ENCODE data around the gene PRELP. TPM values are rescaled to one million over a fixed set of nuclear protein-coding genes. Genes with fewer than 3 reads are reported as not detected.
A peak's percentile ranks its signal among the peaks of the same experiment; 100 is the strongest.

PRELP gene
- total RNA-seq, 1 donor from 2014 or later, result 2.9 TPM

GRCh38 chr1:203523667-203524066 lies 48.1 kb downstream of the PRELP start:
- no peaks in the 10 kb centered on the region for H3K36me3 Mint-ChIP-seq (ENCODE audit: low read depth)
- no peak overlapping the region for H3K4me3 Mint-ChIP-seq
- no peaks in the 10 kb centered on the region for H3K27me3 Mint-ChIP-seq (ENCODE audit: low read depth)
- peaks cover 77% of the 10 kb centered on the region for H3K4me1 Mint-ChIP-seq
- TF ChIP-seq CTCF (conservative IDR thresholded peaks at IDR 0.05), result no peak
- no peaks in the 10 kb centered on the region for H3K9me3 Mint-ChIP-seq
- peak overlapping the region; percentile 19 for H3K27ac Mint-ChIP-seq (ENCODE audit: unreplicated experiment)
- no peak for DNase-seq (ENCODE audit: low read depth, low spot score)

GRCh38 chr1:203524152-203524551 lies 48.5 kb downstream of the PRELP start:
- peak overlapping the region; percentile 4 for H3K27ac Mint-ChIP-seq (ENCODE audit: unreplicated experiment)
- no peaks in the 10 kb centered on the region for H3K27me3 Mint-ChIP-seq (ENCODE audit: low read depth)
- no peaks in the 10 kb centered on the region for H3K36me3 Mint-ChIP-seq (ENCODE audit: low read depth)
- TF ChIP-seq CTCF (conservative IDR thresholded peaks at IDR 0.05), result no peak
- H3K4me1 Mint-ChIP-seq, result peaks cover 72% of the 10 kb centered on the region
- peak overlapping the region; percentile 11 for H3K4me3 Mint-ChIP-seq
- no peak for DNase-seq (ENCODE audit: low read depth, low spot score)
- no peaks in the 10 kb centered on the region for H3K9me3 Mint-ChIP-seq

GRCh38 chr1:203524824-203525223 lies 49.2 kb downstream of the PRELP start:
- H3K27me3 Mint-ChIP-seq (ENCODE audit: low read depth), result no peaks in the 10 kb centered on the region
- H3K4me3 Mint-ChIP-seq, result no peak overlapping the region
- peaks cover 65% of the 10 kb centered on the region for H3K4me1 Mint-ChIP-seq
- H3K27ac Mint-ChIP-seq (ENCODE audit: unreplicated experiment), result peak overlapping the region; percentile 10
- H3K36me3 Mint-ChIP-seq (ENCODE audit: low read depth), result no peaks in the 10 kb centered on the region
- DNase-seq (ENCODE audit: low read depth, low spot score), result no peak
- H3K9me3 Mint-ChIP-seq, result no peaks in the 10 kb centered on the region
- TF ChIP-seq CTCF (conservative IDR thresholded peaks at IDR 0.05), result no peak

GRCh38 chr1:203525685-203526084 lies 50.1 kb downstream of the PRELP start:
- TF ChIP-seq CTCF (conservative IDR thresholded peaks at IDR 0.05), result no peak
- DNase-seq (ENCODE audit: low read depth, low spot score), result no peak
- no peak overlapping the region for H3K27ac Mint-ChIP-seq (ENCODE audit: unreplicated experiment)
- no peaks in the 10 kb centered on the region for H3K36me3 Mint-ChIP-seq (ENCODE audit: low read depth)
- no peaks in the 10 kb centered on the region for H3K9me3 Mint-ChIP-seq
- peaks cover 58% of the 10 kb centered on the region for H3K4me1 Mint-ChIP-seq
- H3K27me3 Mint-ChIP-seq (ENCODE audit: low read depth), result no peaks in the 10 kb centered on the region
- no peak overlapping the region for H3K4me3 Mint-ChIP-seq

- no peak for TF ChIP-seq CTCF (conservative IDR thresholded peaks at IDR 0.05)
- Mint-ChIP-seq H3K9me3 (no peaks in the 10 kb centered on the region), H3K36me3 (ENCODE audit: low read depth) (no peaks in the 10 kb centered on the region), H3K27ac (ENCODE audit: unreplicated experiment) (peak overlapping the region; percentile 58), H3K4me3 (no peak overlapping the region), H3K4me1 (peaks cover 55% of the 10 kb centered on the region), H3K27me3 (ENCODE audit: low read depth) (no peaks in the 10 kb centered on the region)
- no peak for DNase-seq (ENCODE audit: low read depth, low spot score)
Measured at GRCh38 chr1:203526130-203526529, 50.5 kb downstream of the PRELP start.

GRCh38 chr1:203526572-203526971 lies 51.0 kb downstream of the PRELP start:
- Mint-ChIP-seq H3K36me3 (ENCODE audit: low read depth) (no peaks in the 10 kb centered on the region), H3K27me3 (ENCODE audit: low read depth) (no peaks in the 10 kb centered on the region), H3K4me1 (peaks cover 51% of the 10 kb centered on the region), H3K27ac (ENCODE audit: unreplicated experiment) (peak overlapping the region; percentile 57), H3K4me3 (no peak overlapping the region), H3K9me3 (no peaks in the 10 kb centered on the region)
- no peak for DNase-seq (ENCODE audit: low read depth, low spot score)
- no peak for TF ChIP-seq CTCF (conservative IDR thresholded peaks at IDR 0.05)
